ENCODE data around the gene C1QB. TPM values are rescaled to one million over a fixed set of nuclear protein-coding genes. Genes with fewer than 3 reads are reported as not detected.

C1QB gene
- total RNA-seq, 2 experiments from 2014 or later = not detected

DNA sequence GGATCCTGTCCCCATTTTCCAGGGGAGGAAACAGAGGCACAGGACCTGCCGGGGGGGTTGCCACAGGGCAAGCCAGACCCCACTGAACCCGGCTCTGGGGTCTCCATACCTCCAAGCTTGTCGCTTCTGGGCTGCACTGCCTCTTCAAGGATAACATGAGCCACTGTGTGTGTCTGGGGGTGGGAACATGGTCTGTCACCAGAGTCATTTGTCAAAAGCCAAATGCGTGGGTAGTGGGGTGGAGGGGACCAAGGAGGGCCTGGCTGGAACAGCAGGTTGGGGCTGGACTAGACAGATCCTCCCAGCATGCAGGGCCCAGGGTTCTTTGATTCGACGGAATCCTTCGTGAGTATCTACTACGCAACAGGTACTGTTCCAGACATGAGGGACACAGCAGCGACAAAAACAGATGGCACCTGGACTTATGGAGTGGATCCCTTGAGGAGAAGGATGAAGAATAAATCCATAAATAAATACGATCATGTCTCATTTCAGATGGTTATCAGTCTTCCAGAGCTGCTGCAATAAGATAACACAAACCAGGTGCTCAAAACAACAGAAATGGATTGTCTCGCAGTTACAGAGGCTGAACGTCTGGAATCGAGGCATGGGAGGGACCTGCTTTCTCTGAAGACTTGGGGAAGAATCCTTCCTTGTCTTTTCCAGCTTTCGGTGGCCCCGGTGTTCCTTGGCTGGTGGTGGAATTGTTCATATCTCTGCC, 28.7 kb downstream of the C1QB start:
- H3K27me3 Mint-ChIP-seq = peaks cover 7% of the 10 kb centered on the region
- H3K36me3 Mint-ChIP-seq = no peaks in the 10 kb centered on the region
- H3K4me1 Mint-ChIP-seq = no peaks in the 10 kb centered on the region
- no peak overlapping the region for H3K27ac Mint-ChIP-seq
- ATAC-seq = no peak
- DNase-seq = no peak
- H3K9me3 Mint-ChIP-seq (ENCODE audit: low read depth) = no peaks in the 10 kb centered on the region
- H3K4me3 Mint-ChIP-seq = no peak overlapping the region
- CTCF ChIA-PET = no interaction called here

GRCh38 chr1:22683547-22683946, 30.5 kb downstream of the C1QB start:
- H3K27me3 Mint-ChIP-seq = peaks cover 15% of the 10 kb centered on the region
- no peaks in the 10 kb centered on the region for H3K4me1 Mint-ChIP-seq

DNA sequence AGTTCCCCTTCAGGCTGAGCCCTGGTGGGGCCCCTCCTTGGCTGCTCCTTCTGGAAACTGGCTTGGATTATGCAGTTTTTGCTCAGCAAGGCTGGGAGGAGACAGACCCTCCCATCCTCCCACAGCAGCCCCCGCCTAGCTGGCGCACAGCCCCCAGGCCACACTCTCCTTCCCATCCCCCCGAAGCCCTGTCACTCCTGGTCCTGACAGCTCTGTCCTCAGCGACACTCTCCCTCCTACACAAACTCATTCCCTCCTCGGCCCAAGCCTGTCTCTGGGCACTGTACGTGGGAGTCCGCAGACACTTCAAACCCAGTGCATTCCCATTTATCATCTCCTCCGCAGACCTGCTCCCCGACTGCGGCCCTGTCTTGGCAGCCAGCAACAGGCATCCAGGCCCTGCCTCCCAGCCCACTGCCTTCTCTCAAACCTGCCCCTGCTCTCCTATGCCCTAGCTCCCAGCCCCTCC, 32.6 kb downstream of the C1QB start:
- ATAC-seq = no peak
- no peak for DNase-seq
- CTCF ChIA-PET = no interaction called here
- no peak overlapping the region for H3K27ac Mint-ChIP-seq
- no peaks in the 10 kb centered on the region for H3K36me3 Mint-ChIP-seq
- no peaks in the 10 kb centered on the region for H3K4me1 Mint-ChIP-seq
- H3K27me3 Mint-ChIP-seq = peaks cover 19% of the 10 kb centered on the region
- H3K9me3 Mint-ChIP-seq (ENCODE audit: low read depth) = no peaks in the 10 kb centered on the region
- H3K4me3 Mint-ChIP-seq = no peak overlapping the region

More at GRCh38 chr1:22683547-22683946, 30.5 kb downstream of the C1QB start:
- no peaks in the 10 kb centered on the region for H3K36me3 Mint-ChIP-seq
- CTCF ChIA-PET = no interaction called here
- H3K9me3 Mint-ChIP-seq (ENCODE audit: low read depth) = no peaks in the 10 kb centered on the region
- no peak overlapping the region for H3K4me3 Mint-ChIP-seq
- no peak overlapping the region for H3K27ac Mint-ChIP-seq
- ATAC-seq = no peak
- DNase-seq = no peak

- Mint-ChIP-seq H3K27me3 (peaks cover 19% of the 10 kb centered on the region), H3K4me1 (no peaks in the 10 kb centered on the region), H3K27ac (no peak overlapping the region), H3K36me3 (no peaks in the 10 kb centered on the region), H3K4me3 (no peak overlapping the region), H3K9me3 (ENCODE audit: low read depth) (no peaks in the 10 kb centered on the region)
- ATAC-seq (no peak), DNase-seq (no peak)
- CTCF ChIA-PET = no interaction called here
These were observed 34.2 kb downstream of the C1QB start for GRCh38 chr1:22687191-22687590.

DNA sequence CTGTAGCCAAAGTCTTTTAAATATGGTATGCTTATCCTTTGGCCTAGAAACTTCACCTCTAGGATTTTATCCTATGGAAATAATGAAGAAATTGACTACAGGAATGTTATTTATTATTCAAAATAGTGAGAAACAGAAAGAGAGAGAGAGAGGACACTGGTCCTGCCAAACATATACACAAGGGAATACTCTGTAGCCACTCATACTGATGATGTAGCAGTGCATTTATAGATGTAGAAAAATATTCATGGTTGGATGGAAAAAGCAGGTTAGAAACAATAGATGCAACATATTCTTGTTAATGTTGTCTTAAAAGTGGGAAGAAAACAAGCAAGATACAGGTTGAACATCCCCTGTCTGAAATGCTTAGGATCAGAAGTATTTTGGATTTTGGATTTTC, 35.4 kb downstream of the C1QB start:
- H3K9me3 Mint-ChIP-seq (ENCODE audit: low read depth) = no peaks in the 10 kb centered on the region
- DNase-seq (no peak), ATAC-seq (no peak)
- H3K27me3 Mint-ChIP-seq = peaks cover 22% of the 10 kb centered on the region
- no peaks in the 10 kb centered on the region for H3K4me1 Mint-ChIP-seq
- H3K4me3 Mint-ChIP-seq = no peak overlapping the region
- no peaks in the 10 kb centered on the region for H3K36me3 Mint-ChIP-seq
- CTCF ChIA-PET = no interaction called here
- no peak overlapping the region for H3K27ac Mint-ChIP-seq

DNA sequence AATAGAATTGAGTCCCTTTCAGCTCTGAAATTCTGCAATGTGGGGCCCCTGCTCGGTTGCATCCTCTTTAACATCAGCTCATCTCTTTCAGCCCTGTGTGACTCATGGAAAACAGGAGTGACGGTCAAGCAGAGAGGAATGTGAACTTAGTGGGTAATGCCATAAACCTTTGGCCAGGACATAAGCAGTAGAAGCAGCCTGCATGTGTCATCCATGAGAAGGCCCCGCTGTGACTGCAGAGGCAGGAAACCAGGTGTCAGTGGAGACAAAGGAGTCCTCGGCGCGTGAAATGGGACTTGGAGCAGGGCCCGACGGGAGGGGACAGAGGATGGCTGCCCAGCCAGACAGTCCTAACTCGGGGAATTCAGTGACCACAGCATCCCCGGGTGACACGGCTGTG, 36.5 kb downstream of the C1QB start:
- Mint-ChIP-seq H3K4me3 (no peak overlapping the region), H3K36me3 (no peaks in the 10 kb centered on the region), H3K9me3 (ENCODE audit: low read depth) (no peaks in the 10 kb centered on the region), H3K4me1 (no peaks in the 10 kb centered on the region), H3K27me3 (peaks cover 22% of the 10 kb centered on the region), H3K27ac (no peak overlapping the region)
- no peak for ATAC-seq
- DNase-seq = no peak
- CTCF ChIA-PET = no interaction called here

- Mint-ChIP-seq H3K9me3 (ENCODE audit: low read depth) (no peaks in the 10 kb centered on the region), H3K36me3 (no peaks in the 10 kb centered on the region), H3K4me1 (no peaks in the 10 kb centered on the region), H3K27ac (no peak overlapping the region), H3K4me3 (no peak overlapping the region), H3K27me3 (peaks cover 15% of the 10 kb centered on the region)
- ATAC-seq (no peak), DNase-seq (no peak)
- CTCF ChIA-PET = interaction anchor here (0.8 kb wide), 1 partner anchor 12 kb away, joined by 3 read pairs; no protein-coding TSS in a partner anchor
These were observed 38.2 kb downstream of the C1QB start for GRCh38 chr1:22691031-22691753.

- no peak for ATAC-seq
- Mint-ChIP-seq H3K4me3 (no peak overlapping the region), H3K4me1 (no peaks in the 10 kb centered on the region), H3K36me3 (no peaks in the 10 kb centered on the region), H3K27ac (no peak overlapping the region), H3K27me3 (peaks cover 7% of the 10 kb centered on the region), H3K9me3 (ENCODE audit: low read depth) (no peaks in the 10 kb centered on the region)
- CTCF ChIA-PET = no interaction called here
- DNase-seq = no peak
These were observed 41.1 kb downstream of the C1QB start for GRCh38 chr1:22694172-22694571.

DNA sequence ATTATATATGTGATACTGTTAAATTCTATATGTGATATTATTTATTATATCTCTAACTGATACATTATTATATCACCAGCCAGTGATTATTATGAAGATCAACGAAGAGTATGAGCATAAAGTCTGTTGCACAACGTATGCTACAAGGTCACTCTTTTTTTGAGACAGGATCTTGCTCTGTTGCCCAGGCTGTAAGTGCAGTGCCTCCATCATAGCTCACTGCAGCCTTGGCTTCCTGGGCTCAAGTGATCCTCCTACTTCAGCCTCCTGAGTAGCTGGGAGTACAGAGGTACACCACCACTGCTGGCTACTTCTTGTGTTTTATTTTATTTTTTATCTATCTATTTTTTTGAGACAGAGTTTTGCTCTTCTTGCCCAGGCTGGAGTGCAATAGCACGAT, 43.6 kb downstream of the C1QB start:
- no peak for ATAC-seq

GRCh38 chr1:22697980-22698379, 44.9 kb downstream of the C1QB start:
- H3K4me3 Mint-ChIP-seq = no peak overlapping the region
- CTCF ChIA-PET = no interaction called here

More for the DNA sequence above, 43.6 kb downstream of the C1QB start:
- H3K9me3 Mint-ChIP-seq (ENCODE audit: low read depth) = no peaks in the 10 kb centered on the region
- no peak overlapping the region for H3K27ac Mint-ChIP-seq
- no peak for DNase-seq
- H3K27me3 Mint-ChIP-seq = peaks cover 8% of the 10 kb centered on the region
- H3K4me3 Mint-ChIP-seq = no peak overlapping the region
- CTCF ChIA-PET = no interaction called here
- H3K36me3 Mint-ChIP-seq = no peaks in the 10 kb centered on the region
- H3K4me1 Mint-ChIP-seq = no peaks in the 10 kb centered on the region

DNA sequence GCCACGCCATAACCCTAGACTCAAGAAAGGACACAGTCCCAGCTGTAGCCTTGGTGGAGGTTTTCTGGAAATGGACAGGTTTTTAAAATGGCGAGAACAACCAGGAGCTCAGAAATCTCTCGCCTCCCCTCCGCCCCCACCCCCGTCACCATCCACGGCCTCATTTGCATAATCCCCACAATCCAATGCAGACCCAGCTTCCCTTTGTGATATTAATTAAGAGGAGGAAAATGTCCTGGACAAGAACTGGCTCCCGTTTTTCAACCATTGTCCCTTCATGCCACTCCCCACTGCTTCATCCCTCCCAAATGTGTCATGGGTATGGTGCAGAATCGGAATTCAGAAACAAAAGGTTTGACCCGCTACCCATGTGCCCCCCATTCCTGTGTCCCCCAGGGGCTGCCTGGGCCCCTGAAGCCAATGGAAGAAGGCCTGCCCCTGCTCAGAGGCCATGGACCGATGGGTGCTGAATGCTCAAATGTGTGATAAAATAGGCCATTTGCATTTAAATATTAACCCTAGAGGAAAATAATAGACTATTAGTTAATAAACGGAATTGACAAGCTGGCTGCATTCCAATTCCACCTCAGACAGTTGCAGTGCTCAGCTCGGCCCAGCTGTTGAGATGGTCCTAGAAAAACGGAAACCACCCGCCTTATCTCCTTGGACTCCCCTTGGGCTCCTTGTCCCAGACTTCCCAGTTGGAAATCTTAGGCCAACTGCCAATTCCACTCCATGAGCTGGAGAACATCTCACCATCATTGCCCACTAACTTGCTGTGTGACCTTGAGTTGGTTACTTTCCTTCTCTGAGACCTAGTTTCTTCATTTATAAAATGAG, 46.9 kb downstream of the C1QB start:
- Mint-ChIP-seq H3K9me3 (ENCODE audit: low read depth) (no peaks in the 10 kb centered on the region), H3K4me1 (no peaks in the 10 kb centered on the region), H3K4me3 (no peak overlapping the region), H3K36me3 (no peaks in the 10 kb centered on the region), H3K27ac (no peak overlapping the region), H3K27me3 (peaks cover 12% of the 10 kb centered on the region)
- CTCF ChIA-PET = interaction anchor here (0.6 kb wide), 1 partner anchor 728 kb away, joined by 3 read pairs; no protein-coding TSS in a partner anchor
- DNase-seq = no peak
- ATAC-seq = no peak

More at GRCh38 chr1:22697980-22698379, 44.9 kb downstream of the C1QB start:
- DNase-seq = no peak
- H3K9me3 Mint-ChIP-seq (ENCODE audit: low read depth) = no peaks in the 10 kb centered on the region
- H3K27me3 Mint-ChIP-seq = peaks cover 5% of the 10 kb centered on the region
- no peaks in the 10 kb centered on the region for H3K4me1 Mint-ChIP-seq
- no peaks in the 10 kb centered on the region for H3K36me3 Mint-ChIP-seq
- H3K27ac Mint-ChIP-seq = no peak overlapping the region
- no peak for ATAC-seq

GRCh38 chr1:22702296-22703085, 49.5 kb downstream of the C1QB start:
- H3K4me1 Mint-ChIP-seq = no peaks in the 10 kb centered on the region
- H3K4me3 Mint-ChIP-seq = no peak overlapping the region
- DNase-seq (no peak), ATAC-seq (no peak)
- CTCF ChIA-PET = interaction anchor here (1.0 to 3.1 kb wide), 8 partner anchors 10 to 261 kb away, joined by 3 to 15 read pairs (median 4); no protein-coding TSS in a partner anchor
- H3K36me3 Mint-ChIP-seq = no peaks in the 10 kb centered on the region
- H3K27ac Mint-ChIP-seq = no peak overlapping the region
- H3K27me3 Mint-ChIP-seq = peaks cover 20% of the 10 kb centered on the region
- H3K9me3 Mint-ChIP-seq (ENCODE audit: low read depth) = no peaks in the 10 kb centered on the region
